Natural killer cell (primary cell): ENCODE data around the gene ACSS3. TPM values are rescaled to one million over a fixed set of nuclear protein-coding genes. Genes with fewer than 3 reads are reported as not detected.

ENCODE experiments used
- ATAC-seq, 3 donors: fragments of 150-1000 bp in 2 of 3; fragments of 200-7000 bp in 1 of 3; cut with Tn5 transposase; 1 replicate in 1 of 3; 2 replicates in 2 of 3; pipeline ENCODE4 v1.10.0; 2021; ENCODE audit warnings: mild to moderate bottlenecking in 2 of 3, moderate library complexity in 2 of 3
- DNase-seq, 2 donors: peaks; one replicate each; pipeline versions ENCODE4 v3.0.0 to v3.0.0-alpha.2; 2013 to 2021; ENCODE audit warnings: mixed read lengths in 1 of 2
- H3K27ac ChIP-seq: one replicate; pipeline ENCODE4 v1.5.1; 2013; ENCODE audit warnings: mild to moderate bottlenecking, low read length
- H3K27me3 ChIP-seq: one replicate; pipeline ENCODE4 v1.6.1; 2013; ENCODE audit warnings: low read length; ENCODE audit not compliant: control insufficient read depth, insufficient read depth
- H3K36me3 ChIP-seq: one replicate; pipeline ENCODE4 v1.6.1; 2013; ENCODE audit warnings: low read length; ENCODE audit not compliant: control insufficient read depth, insufficient read depth
- H3K4me1 ChIP-seq: one replicate; pipeline ENCODE4 v1.6.1; 2013; ENCODE audit warnings: low read length; ENCODE audit not compliant: control insufficient read depth, insufficient read depth
- H3K4me3 ChIP-seq: one replicate; pipeline ENCODE4 v1.5.1; 2013; ENCODE audit warnings: low read length
- H3K9me3 ChIP-seq: one replicate; pipeline ENCODE4 v1.6.1; 2013; ENCODE audit warnings: low read length; ENCODE audit not compliant: control insufficient read depth, insufficient read depth
- H3K27ac Mint-ChIP-seq, 2 donors: one replicate each; pipeline ENCODE4 v1.8.0; 2022; ENCODE audit warnings: mild to moderate bottlenecking in 2 of 2, mixed read lengths in 2 of 2, moderate library complexity in 1 of 2
- H3K27me3 Mint-ChIP-seq, 2 donors: one replicate each; pipeline ENCODE4 v1.8.0; 2022; ENCODE audit warnings: low read depth in 2 of 2, mixed read lengths in 2 of 2
- H3K36me3 Mint-ChIP-seq: one replicate; pipeline ENCODE4 v1.8.0; 2022; ENCODE audit warnings: mixed read lengths
- H3K4me1 Mint-ChIP-seq, 2 donors: one replicate each; pipeline ENCODE4 v1.8.0; 2022; ENCODE audit warnings: mixed read lengths in 2 of 2
- H3K4me3 Mint-ChIP-seq: one replicate; pipeline ENCODE4 v1.8.0; 2022; ENCODE audit warnings: mild to moderate bottlenecking, moderate library complexity, mixed read lengths
- H3K9me3 Mint-ChIP-seq, 2 donors: one replicate each; pipeline ENCODE4 v1.8.0; 2022; ENCODE audit warnings: mixed read lengths in 2 of 2
- WGBS: methylation state at CpG from one replicate; pipeline ENCODE4 v1.1.7; 2013; ENCODE audit warnings: missing lambda C conversion rate; ENCODE audit not compliant: insufficient coverage; 5-methylcytosine and 5-hydroxymethylcytosine counted together
- intact Hi-C: fragments of 100-400 bp; cut with micrococcal nuclease; formaldehyde crosslinking; loops from one replicate; pipeline ENCODE4 v1.14.2; 2022
- total RNA-seq, 4 donors: library from RNA; stranded (reverse); fragments of 120-200 nt in 1 of 4; gene quantifications; one replicate each; pipeline versions ENCODE4 v1.2.3 to v1.2.4, GENCODE V29; 2013 to 2022
- TF ChIP-seq, protein P1 (sequence below): fragments of 200-600 bp; IDR thresholded peaks from one replicate; pipeline ENCODE4 v1.8.0; 2022; ENCODE audit warnings: antibody characterized with exemption

ACSS3 gene
- total RNA-seq, 3 donors from 2014 or later (not counting 1 experiment from before 2014, with no cell fraction given): 2.9 TPM; not detected in 2

DNA sequence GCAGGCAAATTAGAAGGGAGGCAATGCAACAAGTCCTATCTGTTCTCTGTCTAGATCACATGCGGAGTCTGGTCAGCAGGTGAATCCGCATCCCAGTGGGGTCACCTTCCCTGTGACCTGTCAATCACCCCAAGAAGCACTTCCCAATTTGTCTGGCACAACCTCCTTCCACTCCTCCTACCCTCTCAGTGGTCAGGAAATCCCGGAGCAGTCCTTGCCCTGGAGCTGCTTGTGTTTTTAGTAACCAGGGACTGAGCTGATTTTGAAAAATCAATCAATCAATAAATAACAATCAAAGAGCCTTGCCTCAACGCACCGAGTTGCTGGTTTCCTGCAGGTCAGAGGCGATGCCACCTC is 572 bp upstream of the ACSS3 start:
- H3K27ac Mint-ChIP-seq: no peak overlapping the region
- peaks cover 4% of the 10 kb centered on the region for H3K27me3 ChIP-seq
- no peak for DNase-seq
- no peak overlapping the region for H3K4me3 Mint-ChIP-seq
- peaks cover 6 to 10% of the 10 kb centered on the region in 2 donors for H3K27me3 Mint-ChIP-seq
- WGBS: 9% methylated on average over 6 of the region's 6 CpGs
- no peak overlapping the region for H3K4me3 ChIP-seq
- H3K36me3 ChIP-seq: no peaks in the 10 kb centered on the region
- H3K4me1 ChIP-seq: no peaks in the 10 kb centered on the region
- intact Hi-C loops: no loop called here
- peaks cover 2% of the 10 kb centered on the region for H3K9me3 ChIP-seq
- H3K27ac ChIP-seq: no peak overlapping the region
- H3K4me1 Mint-ChIP-seq: no peaks in the 10 kb centered on the region
- peaks cover 11 to 15% of the 10 kb centered on the region in 2 donors for H3K9me3 Mint-ChIP-seq
- no peak for ATAC-seq
- H3K36me3 Mint-ChIP-seq: peaks cover 5% of the 10 kb centered on the region
- TF ChIP-seq, protein P1, sequence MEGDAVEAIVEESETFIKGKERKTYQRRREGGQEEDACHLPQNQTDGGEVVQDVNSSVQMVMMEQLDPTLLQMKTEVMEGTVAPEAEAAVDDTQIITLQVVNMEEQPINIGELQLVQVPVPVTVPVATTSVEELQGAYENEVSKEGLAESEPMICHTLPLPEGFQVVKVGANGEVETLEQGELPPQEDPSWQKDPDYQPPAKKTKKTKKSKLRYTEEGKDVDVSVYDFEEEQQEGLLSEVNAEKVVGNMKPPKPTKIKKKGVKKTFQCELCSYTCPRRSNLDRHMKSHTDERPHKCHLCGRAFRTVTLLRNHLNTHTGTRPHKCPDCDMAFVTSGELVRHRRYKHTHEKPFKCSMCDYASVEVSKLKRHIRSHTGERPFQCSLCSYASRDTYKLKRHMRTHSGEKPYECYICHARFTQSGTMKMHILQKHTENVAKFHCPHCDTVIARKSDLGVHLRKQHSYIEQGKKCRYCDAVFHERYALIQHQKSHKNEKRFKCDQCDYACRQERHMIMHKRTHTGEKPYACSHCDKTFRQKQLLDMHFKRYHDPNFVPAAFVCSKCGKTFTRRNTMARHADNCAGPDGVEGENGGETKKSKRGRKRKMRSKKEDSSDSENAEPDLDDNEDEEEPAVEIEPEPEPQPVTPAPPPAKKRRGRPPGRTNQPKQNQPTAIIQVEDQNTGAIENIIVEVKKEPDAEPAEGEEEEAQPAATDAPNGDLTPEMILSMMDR: no peak

- H3K27ac Mint-ChIP-seq: no peak overlapping the region
- Histone ChIP-seq H3K27ac (no peak overlapping the region), H3K9me3 (peaks cover 2% of the 10 kb centered on the region), H3K36me3 (no peaks in the 10 kb centered on the region), H3K4me1 (no peaks in the 10 kb centered on the region), H3K4me3 (no peak overlapping the region), H3K27me3 (peaks cover 4% of the 10 kb centered on the region)
- peaks cover 6 to 10% of the 10 kb centered on the region in 2 donors for H3K27me3 Mint-ChIP-seq
- TF ChIP-seq, protein P1: no peak
- no peak for ATAC-seq
- WGBS: 39% methylated on average over 9 of the region's 10 CpGs
- intact Hi-C loops: no loop called here
- DNase-seq: no peak
- no peaks in the 10 kb centered on the region for H3K4me1 Mint-ChIP-seq
- peaks cover 11 to 15% of the 10 kb centered on the region in 2 donors for H3K9me3 Mint-ChIP-seq
- no peak overlapping the region for H3K4me3 Mint-ChIP-seq
- H3K36me3 Mint-ChIP-seq: peaks cover 5% of the 10 kb centered on the region
Measured at GRCh38 chr12:81078469-81079196, 754 bp downstream of the ACSS3 start.

- ATAC-seq (no peak), DNase-seq (no peak)
- 85% methylated on average over 2 of the region's 2 CpGs for WGBS
- Mint-ChIP-seq H3K4me1 (no peaks in the 10 kb centered on the region), H3K9me3 (peaks cover 14 to 18% of the 10 kb centered on the region in 2 donors), H3K27me3 (peaks cover 6 to 10% of the 10 kb centered on the region in 2 donors), H3K36me3 (peaks cover 5% of the 10 kb centered on the region), H3K4me3 (no peak overlapping the region), H3K27ac (no peak overlapping the region)
- no peak overlapping the region for H3K27ac ChIP-seq
- H3K4me3 ChIP-seq: no peak overlapping the region
- peaks cover 4% of the 10 kb centered on the region for H3K27me3 ChIP-seq
- no peaks in the 10 kb centered on the region for H3K36me3 ChIP-seq
- TF ChIP-seq, protein P1: no peak
- intact Hi-C loops: no loop called here
- no peaks in the 10 kb centered on the region for H3K4me1 ChIP-seq
- peaks cover 2% of the 10 kb centered on the region for H3K9me3 ChIP-seq
Measured at GRCh38 chr12:81079280-81080076, 1.6 kb downstream of the ACSS3 start.
